GM19023 (cell line): ENCODE data around the gene PCCA.
"Not testable (repeated sequence)": the region's sequence is repeated elsewhere in the genome, so short reads cannot be mapped to it uniquely, and the experiment has no call there.

ENCODE experiments used
- ATAC-seq: cut with Tn5 transposase; IDR thresholded peaks from one replicate; pipeline ENCODE4 v1.9.1; 2021; ENCODE audit warnings: mild to moderate bottlenecking, moderate library complexity; ENCODE audit not compliant: unreplicated experiment

Gene PCCA

GRCh38 chr13:100088644-100089464 is at the start of gene PCCA:
Gene PCCA (plus strand): TSS chr13:100089093. CDS start chr13:100089121, 28 bp downstream.
- peak; percentile 98 for ATAC-seq

GRCh38 chr13:100039740-100040139 is 49.2 kb upstream of the PCCA start:
- ATAC-seq = no peak

- ATAC-seq = no peak
Observed at GRCh38 chr13:100040196-100040595, 48.7 kb upstream of the PCCA start.

GRCh38 chr13:100044936-100045335 is 44.0 kb upstream of the PCCA start:
- ATAC-seq = no peak

- ATAC-seq = no peak
Observed at GRCh38 chr13:100045355-100045754, 43.5 kb upstream of the PCCA start.

GRCh38 chr13:100051070-100051469 is 37.8 kb upstream of the PCCA start:
- no peak for ATAC-seq

- no peak for ATAC-seq
Observed at GRCh38 chr13:100059827-100060226, 29.1 kb upstream of the PCCA start.

GRCh38 chr13:100063333-100063732 is 25.6 kb upstream of the PCCA start:
- no peak for ATAC-seq

GRCh38 chr13:100063906-100064305 is 25.0 kb upstream of the PCCA start:
- no peak for ATAC-seq

GRCh38 chr13:100068133-100068931 is 20.6 kb upstream of the PCCA start:
- no peak for ATAC-seq

- ATAC-seq = no peak
Observed at GRCh38 chr13:100069278-100069677, 19.6 kb upstream of the PCCA start.

- no peak for ATAC-seq
Observed at GRCh38 chr13:100075700-100076587, 12.9 kb upstream of the PCCA start.

- not testable (repeated sequence) for ATAC-seq
Observed at GRCh38 chr13:100079003-100079402, 9.9 kb upstream of the PCCA start.

GRCh38 chr13:100083401-100083800 is 5.5 kb upstream of the PCCA start:
- ATAC-seq = not testable (repeated sequence)

GRCh38 chr13:100088273-100088643 is 635 bp upstream of the PCCA start:
- no peak for ATAC-seq

- ATAC-seq = peak; percentile 28
Observed at GRCh38 chr13:100089465-100090032, 656 bp downstream of the PCCA start.

- no peak for ATAC-seq
Observed at GRCh38 chr13:100090861-100091260, 2.0 kb downstream of the PCCA start.

- no peak for ATAC-seq
Observed at GRCh38 chr13:100091391-100091790, 2.5 kb downstream of the PCCA start.

- not testable (repeated sequence) for ATAC-seq
Observed at GRCh38 chr13:100092273-100092672, 3.4 kb downstream of the PCCA start.

GRCh38 chr13:100095498-100095897 is 6.6 kb downstream of the PCCA start:
- no peak for ATAC-seq

- ATAC-seq = no peak
Observed at GRCh38 chr13:100096526-100096925, 7.6 kb downstream of the PCCA start.
